GM21576 (cell line): ENCODE data around the gene SUPT20HL2.
"Not testable (repeated sequence)": the region's sequence is repeated elsewhere in the genome, so short reads cannot be mapped to it uniquely, and the experiment has no call there.

ENCODE experiments used
- ATAC-seq: cut with Tn5 transposase; IDR thresholded peaks from one replicate; pipeline ENCODE4 v1.9.1; 2021; ENCODE audit warnings: mild to moderate bottlenecking, moderate library complexity; ENCODE audit not compliant: unreplicated experiment

SUPT20HL2 gene

DNA sequence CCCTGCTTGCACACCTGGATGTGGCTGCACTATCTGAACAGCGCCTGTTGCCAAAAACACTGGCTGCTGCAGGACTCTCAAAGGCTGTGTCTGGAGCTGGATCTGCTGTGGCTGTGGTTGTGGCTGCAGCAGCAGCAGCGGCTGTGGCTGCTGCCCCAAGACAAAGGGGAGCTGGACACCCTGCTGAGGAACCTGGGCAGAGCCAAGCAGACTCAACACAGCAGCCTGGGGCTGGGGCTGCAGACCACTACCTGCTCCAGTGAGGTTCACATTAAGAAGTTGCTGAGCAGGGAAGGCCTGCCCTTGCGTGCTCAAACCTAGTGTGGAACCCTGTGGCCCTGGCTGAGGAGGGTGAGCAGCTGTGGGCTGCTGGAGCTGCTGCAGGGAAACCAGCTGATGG, 3.0 kb downstream of the SUPT20HL2 start:
- ATAC-seq: not testable (repeated sequence)

DNA sequence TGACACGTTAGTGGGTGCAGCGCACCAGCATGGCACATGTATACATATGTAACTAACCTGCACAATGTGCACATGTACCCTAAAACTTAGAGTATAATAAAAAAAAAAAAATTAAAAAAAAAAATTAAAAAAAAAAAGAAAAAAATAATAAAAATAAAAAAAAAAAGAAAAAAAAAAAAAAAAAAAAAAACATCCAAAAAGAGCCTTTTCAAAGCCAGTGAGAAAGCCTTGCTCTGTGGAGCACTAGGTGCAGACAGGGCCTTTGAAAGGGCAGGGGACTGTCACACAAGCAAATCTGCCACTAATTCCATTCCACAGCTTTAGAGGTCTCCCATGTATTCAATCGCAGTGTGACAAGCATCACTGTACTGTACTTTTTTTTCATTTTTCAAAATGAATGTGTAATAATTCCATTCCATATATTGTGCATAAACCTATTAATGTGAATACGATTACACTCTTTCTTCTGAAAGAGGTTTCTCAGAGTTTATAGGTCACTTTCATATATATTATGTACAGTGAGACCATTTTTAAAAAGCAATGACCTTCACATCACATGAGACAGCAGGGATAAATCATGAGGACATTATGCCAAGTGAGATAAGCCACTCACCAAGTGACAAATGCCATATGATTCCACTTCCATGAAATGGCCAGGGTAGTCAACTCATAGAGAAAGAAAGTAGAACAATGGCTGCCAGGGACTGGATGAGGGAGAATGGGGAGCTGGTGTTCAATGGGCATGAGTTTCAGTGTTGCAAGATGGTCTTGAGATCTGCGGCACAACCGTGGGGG, 4.1 kb downstream of the SUPT20HL2 start:
- ATAC-seq: not testable (repeated sequence)

DNA sequence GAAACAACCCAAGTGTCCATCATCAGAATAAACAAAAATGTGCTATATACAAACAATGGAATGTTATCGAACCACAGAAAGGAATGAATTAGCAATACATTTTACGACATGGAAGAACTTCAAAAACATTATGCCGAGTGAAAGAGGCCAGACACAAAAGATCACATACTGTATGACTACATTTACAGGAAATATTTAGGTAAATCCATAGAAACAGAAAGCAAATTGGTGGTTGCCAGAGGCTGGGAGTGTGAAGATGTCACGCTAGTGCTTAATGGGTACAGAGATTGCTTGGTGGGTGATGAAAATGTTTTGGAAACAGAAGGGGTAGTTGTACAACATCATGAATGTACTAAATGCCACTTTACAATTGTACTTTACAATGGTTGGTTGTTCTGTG, 5.1 kb downstream of the SUPT20HL2 start:
- ATAC-seq: not testable (repeated sequence)

DNA sequence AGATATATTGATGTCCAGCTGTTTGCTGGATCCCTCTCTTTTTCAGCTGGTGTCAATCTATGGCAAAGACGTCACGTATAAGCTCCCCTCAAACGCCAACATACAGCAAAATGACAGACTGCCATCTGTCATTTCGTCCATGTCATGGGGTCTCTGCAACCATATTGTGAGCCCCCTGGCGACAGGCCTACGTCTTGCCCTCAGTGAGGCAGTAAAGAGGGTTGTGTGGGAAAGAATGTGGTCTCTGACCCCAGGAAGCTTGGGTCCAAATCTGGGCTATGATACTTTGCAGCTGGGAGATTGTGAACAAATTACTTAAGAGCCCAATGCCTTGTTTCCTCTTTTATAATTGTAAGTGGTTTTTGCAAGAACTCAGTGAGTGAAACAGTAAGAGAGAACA, 7.4 kb downstream of the SUPT20HL2 start:
- no peak for ATAC-seq

DNA sequence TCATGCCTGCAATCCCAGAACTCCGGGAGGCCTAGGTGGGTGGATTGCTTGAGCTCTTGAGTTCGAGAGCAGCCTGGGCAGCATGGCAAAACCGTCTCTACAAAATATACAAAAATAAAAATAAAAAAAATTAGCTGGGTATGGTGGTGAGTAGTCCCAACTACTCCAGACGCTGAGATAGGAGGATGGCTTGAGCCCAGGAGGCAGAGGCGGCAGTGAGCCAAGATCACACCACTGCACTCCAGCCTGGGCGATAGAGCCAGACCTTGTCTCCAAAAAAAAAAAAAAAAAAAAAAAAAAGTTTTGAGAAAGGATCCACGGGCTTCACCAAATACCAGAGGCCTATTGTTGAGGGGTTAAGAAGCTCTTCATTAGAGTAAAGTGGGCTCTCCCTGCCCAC, 8.0 kb downstream of the SUPT20HL2 start:
- no peak for ATAC-seq

DNA sequence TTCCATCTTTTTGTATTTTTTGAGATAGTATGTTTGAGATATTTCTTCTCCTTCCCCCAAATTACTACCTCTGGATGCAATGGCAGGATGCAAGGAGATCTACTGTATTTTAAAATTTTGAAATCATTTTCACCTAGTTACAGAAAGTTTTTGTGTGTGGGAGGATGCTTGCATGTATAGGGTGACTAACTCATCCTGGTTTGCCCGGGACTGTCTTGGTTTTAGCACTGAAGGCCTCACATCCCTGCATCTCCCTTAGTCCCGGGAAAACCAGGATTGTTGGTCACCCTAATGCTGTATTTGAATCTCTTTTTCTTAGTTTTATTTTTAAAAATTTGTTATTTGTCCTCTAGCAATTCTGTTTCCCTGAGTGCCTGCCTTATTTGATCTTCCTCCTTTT, 12.1 kb downstream of the SUPT20HL2 start:
- ATAC-seq: no peak

DNA sequence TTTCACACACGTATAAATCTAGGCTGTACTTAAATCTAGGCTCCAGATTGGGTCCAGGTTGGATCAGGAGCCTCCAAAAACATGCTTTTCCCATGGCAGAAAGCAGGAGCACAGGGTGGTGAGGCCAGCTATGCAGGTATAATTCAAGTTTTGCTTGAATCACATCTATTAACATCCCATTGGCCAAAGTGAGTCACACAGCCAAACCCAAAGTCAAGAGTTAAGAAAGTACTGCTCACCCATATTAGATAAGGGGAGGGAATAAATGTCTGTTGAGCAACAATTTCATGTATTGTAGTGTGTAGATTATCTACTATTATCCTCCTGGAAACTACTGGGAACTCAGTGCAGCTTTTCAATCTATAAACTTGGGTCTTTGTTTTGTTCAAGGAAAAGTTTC, 12.8 kb downstream of the SUPT20HL2 start:
- ATAC-seq: no peak

DNA sequence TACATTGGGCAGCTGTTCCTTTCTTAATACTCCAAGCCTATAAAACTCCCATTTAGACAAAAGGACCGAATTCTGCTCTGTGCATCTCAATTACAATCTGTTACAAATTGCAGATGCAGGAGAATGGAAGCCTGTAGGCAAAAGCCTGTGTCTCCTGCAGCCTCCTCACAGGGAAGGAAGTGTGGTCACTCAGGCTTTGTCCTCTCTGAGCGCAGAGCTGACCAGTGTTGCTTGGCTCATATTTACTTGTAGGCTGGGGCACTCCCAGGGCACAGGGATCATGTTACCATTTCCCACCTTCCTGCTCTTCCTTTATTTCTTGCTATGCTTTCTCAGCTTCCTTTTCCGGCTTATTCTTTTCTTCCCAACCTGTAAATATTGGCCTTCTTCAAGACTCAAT, 15.7 kb downstream of the SUPT20HL2 start:
- no peak for ATAC-seq

DNA sequence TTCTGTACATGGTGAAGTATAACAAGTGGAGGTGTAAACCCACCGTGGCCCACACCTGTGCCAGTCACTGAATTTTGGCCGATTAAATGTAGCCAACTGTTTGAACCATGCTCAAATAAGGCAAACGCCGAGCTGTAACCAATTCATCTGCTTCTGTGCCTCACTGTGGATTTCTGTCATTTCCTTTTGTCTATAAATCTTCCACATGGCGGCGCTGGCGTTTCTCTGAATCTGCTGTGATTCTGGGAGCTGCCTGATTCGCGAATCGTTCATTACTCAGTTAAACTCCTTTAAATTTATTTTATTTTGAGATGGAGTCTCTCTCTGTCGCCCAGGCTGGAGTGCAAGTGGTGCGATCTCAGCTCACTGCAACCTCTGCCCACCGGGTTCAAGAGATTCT, 19.2 kb downstream of the SUPT20HL2 start:
- no peak for ATAC-seq

DNA sequence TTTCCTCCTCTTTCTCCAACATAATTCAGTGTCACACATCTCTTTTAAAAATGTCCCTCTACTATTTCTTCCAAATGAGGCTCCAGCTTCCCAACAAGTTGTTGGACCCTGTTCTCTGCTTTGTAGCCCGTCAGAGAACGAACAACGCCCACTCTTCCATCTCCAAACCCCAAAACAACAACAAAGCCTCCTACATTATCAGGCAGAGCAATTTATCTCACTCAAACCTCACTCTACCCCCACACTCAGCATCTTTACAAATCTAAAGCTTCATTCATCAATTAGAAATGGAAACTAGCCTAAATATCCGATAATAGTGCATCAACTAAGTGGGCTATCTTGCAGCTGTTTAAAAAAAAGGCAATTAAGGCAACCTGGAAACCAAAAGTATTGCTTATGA, 20.5 kb downstream of the SUPT20HL2 start:
- ATAC-seq: no peak

DNA sequence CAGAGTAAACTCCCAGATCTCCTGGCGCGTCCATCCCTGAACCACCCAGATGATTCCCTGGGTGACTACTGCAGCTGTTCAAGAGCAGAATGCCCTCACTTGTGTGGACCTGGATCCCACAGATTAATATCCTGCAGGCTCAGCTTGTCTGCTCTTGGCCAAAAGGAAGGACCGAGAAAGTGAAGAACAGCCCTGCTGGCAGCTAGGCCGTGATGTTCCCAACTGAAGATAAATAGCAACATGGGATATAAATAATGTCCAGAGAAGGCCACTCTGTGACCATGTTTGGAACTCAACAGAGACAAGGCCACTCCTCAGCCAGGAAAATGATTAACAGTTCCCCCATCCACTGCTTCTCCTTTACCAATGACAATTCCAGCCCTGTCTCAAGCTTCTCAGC, 21.5 kb downstream of the SUPT20HL2 start:
- ATAC-seq: no peak

DNA sequence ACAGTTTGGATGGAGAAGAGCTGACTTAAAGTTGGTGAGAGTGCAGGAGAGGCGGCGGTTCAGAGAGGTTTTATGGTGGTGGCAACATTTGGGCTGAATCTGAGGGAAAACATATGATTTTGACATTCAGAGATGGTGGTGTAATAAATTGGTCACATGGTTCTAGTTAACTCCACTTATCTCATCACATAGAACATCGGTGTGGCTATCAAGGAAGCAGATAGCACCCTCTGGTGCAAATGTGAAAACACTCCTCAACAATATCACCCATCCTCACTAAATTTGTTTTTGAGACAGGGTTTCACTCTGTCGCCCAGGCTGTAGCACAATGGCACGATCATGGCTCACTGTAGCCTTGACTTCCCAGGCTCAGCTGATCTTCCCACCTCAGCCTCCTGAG, 28.8 kb downstream of the SUPT20HL2 start:
- ATAC-seq: no peak

DNA sequence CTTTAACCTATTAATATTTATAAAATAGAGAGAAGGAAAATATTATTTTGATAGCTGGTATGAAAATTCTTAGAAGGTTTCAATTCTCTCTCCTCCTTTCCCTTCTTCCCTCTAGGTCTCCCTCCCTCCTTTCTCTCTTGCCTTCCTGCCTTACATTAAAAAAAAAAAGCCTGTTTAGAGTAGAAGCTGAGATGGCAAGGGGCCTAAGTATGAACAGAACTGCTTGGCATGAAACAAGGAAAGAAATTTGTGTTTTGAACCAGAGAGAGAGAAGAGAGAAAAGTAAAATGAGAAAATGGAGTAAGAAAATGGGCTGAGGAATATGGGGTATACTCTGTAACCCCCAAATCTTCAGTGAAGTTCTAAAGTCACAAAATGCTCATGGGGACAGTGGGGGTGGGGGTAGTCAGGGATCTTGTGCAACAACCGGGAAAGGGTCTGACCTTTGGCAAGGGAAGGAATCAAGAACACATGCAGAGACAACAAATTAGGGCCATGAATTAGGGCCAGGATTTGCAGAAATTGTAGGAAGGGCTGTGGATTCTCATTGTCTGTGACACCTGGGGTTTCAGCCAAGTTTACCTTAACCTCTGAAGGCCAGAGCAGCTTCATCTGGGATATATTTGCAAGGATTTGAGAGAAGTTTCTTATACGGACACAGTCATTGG, 30.6 kb downstream of the SUPT20HL2 start:
- ATAC-seq: no peak

DNA sequence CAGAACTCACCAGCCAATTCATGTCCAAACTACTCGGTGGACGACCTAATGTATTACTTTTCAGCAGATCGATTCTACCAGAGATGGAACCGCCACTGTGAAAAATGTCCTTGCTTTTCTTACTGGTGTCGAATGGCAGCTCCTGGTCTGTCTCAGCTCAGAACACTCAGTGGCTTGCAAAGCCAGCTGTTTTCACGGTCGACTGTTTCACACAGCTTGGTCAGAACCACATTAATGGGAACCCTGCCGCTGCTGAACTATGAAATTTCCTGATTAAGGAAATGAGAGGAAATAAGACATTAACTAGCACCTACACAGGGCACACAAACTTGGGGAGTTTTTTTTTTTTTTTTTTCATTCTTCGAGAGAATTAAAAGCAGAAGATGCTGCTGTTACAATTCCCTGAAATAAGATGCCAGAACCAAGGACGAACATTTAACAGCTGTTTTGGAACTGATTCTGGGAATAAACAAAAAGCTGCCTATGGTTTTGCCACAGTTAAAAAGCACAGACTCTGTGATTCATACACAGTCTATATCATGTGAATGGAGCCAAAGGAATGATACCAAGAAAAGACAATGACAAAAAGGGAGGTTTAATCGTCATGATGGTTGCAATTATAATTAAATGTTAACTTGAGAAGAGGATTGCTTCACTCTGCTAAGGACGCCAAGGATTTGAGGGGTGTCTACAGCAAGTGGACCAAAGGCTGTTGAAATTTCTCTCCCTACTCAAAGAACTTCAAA, 31.3 kb downstream of the SUPT20HL2 start:
- ATAC-seq: peak; percentile 47

DNA sequence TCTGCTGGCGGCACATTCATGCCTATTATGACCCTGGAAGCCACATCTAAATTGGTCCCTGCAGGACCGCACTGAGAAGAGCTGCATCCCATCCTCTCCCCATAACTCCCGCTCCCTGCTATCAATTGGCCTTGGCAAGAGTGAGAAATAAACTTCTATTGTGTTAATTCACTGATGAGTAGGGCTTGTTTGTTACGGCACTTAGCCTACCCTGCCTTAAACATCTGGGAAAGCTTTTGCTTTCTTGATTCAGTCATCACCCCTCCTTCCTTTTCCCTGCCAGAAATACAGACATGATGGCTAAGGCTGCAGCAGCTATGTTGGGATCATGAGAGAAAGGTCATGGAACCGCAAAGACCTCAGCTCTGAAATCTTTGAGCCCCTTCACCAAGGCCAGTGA, 36.5 kb downstream of the SUPT20HL2 start:
- no peak for ATAC-seq

DNA sequence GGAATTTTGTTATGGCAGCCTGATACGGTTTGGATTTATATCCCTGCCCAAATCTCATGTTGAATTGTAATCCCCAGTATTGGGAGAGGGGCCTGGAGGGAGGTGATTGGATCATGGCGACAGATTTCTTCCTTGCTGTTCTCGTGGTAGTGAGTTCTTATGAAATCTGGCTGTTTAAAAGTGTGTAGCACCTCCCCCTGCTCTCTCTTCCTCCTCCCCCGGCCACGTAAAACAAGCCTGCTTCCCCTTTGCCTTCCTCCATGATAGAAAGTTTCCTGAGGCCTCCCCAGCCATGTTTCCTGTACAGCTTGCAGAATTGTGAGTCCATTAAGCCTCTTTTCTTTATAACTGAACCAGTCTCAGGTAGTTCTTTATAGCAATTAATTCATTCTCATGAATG, 37.9 kb downstream of the SUPT20HL2 start:
- no peak for ATAC-seq

DNA sequence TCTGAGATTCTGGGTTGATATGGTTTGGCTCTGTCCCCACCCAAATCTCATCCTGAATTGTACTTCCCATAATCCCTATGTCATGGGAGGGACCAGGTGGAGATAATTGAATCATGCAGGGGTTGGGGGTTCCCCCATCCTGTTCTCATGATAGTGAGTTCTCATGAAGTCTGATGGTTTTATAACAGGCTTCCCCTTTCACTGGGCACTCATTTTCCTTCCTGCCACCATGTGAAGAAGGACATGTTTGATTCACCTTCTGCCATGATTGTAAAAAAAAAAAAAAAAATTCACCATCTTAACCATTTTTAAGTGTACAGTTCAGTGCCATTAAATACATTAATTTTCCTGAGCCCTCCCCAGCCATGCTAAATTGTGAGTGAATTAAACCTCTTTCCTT, 42.6 kb downstream of the SUPT20HL2 start:
- ATAC-seq: no peak

DNA sequence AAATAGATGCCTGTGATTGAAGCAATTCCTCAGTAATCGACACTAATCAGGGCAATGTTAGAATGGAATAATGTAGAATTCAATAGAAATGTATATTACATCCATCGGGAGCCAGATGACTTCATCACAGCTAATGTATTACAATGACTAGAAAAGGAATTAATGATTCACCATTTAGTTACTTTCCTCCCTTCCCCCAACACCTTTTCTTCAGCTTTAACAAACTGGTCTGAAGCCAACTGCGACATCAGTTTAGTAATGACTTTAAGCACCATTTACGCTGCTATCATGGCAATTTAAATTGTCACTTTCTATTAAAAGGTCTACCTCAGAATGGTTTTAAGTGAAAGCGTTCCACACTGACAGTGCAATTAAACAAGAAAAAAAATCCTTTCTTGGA, 45.1 kb downstream of the SUPT20HL2 start:
- ATAC-seq: no peak

DNA sequence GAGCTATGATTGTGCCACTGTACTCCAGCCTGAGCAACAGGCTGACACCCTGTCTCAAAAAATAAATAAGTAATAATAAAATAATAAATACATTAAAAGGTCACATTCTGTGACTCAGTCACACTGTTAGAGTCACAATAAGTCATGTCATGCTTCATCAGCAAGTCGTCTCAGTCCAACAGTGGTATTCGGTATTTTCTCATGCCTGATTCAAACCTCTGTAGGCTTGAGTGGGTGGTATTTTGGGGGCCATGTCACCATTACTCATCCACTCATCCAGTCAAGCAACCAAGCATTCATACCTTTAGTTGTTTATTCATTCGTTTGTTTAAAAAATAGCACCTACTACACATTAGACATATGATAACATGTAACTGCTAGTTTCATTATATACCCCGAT, 46.9 kb downstream of the SUPT20HL2 start:
- no peak for ATAC-seq

DNA sequence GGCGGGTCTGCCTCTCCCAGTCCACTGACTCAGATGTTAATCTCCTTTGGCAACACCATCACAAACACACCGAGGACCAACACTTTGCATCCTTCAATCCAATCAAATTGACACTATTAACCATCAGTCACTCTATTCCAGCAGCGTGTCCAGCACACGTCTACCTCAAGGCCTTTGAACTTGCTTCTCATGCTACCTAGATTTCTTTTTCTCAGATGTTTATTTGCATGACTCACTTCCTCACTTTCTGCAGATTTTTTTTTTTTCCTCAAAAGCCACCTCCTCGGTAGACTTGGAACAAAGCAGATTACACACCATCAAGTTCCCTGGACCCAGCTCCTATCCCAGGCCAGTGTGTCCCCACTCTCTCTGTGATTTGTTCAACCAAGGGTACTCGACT, 49.5 kb downstream of the SUPT20HL2 start:
- ATAC-seq: no peak

DNA sequence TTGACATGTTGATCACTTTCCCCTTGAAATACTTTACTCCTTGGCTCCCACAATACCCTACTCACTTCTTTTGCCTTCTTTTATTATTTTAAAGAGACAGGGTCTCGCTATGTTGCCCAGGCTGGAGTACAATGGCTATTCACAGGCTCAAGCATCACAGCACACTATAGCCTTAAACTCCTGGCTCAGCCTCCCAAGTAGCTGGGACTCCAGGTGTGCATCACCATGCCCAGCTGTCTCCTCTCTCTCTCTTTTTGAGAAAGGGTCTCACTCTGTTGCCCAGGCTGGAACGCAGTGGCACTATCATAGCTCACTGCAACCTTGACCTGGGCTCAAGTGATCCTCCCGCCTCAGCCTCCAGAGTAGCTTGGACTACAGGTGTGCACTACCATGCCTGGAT, 51.6 kb downstream of the SUPT20HL2 start:
- ATAC-seq: no peak
